K562 (cell line): ENCODE results near the gene ORAI2. TPM values are rescaled to one million over a fixed set of nuclear protein-coding genes. Genes with fewer than 3 reads are reported as not detected.
A peak's percentile ranks its signal among the peaks of the same experiment; 100 is the strongest.

Experiments used
- ARID1B ChIP-seq: fragments of 450-650 bp; IDR thresholded peaks from 2 replicates; pipeline ENCODE4 v1.6.1; 2016; ENCODE audit warnings: antibody characterized with exemption, mild to moderate bottlenecking, inconsistent platforms
- CC2D1A ChIP-seq: fragments of 450-650 bp; IDR thresholded peaks from 2 replicates; pipeline ENCODE4 v1.6.1; 2017; ENCODE audit warnings: mild to moderate bottlenecking
- CTCF ChIP-seq, 3 experiments: IDR thresholded peaks in 2 of 3; conservative IDR thresholded peaks in 1 of 3; 2 replicates each; pipeline ENCODE4 v1.5.1; 2011 to 2012; ENCODE audit warnings: low read length in 3 of 3, mild to moderate bottlenecking in 3 of 3, control low read depth in 2 of 3, improper control_type of control experiment in 1 of 3, inconsistent platforms in 1 of 3, low read depth in 1 of 3, mixed read lengths in 1 of 3, moderate library complexity in 1 of 3; ENCODE audit not compliant: insufficient read depth in 2 of 3
- FUS ChIP-seq: fragments of 200-400 bp; formaldehyde crosslinking; optimal IDR thresholded peaks from 2 replicates; pipeline ENCODE3; 2017; ENCODE audit warnings: low read depth, low read length
- JUN ChIP-seq, 2 experiments: sonication (generic) in 1 of 2; formaldehyde crosslinking in 1 of 2; IDR thresholded peaks; 2 replicates each; pipeline versions ENCODE4 v1.6.1 to v1.8.0; 2012 to 2022; ENCODE audit warnings: borderline replicate concordance in 2 of 2, mild to moderate bottlenecking in 2 of 2, improper control_type of control experiment in 1 of 2, low read depth in 1 of 2, low read length in 1 of 2, missing genetic modification reagents in 1 of 2
- KDM1A ChIP-seq, 2 experiments: fragments of 450-650 bp; IDR thresholded peaks; 2 replicates each; pipeline ENCODE4 v1.6.1; 2016; ENCODE audit warnings: mild to moderate bottlenecking in 2 of 2
- MEF2D ChIP-seq: conservative IDR thresholded peaks from 2 replicates; pipeline ENCODE4 v1.6.1; 2016; ENCODE audit warnings: low read depth, missing genetic modification characterization, missing compliant biosample characterization
- NKRF ChIP-seq: fragments of 450-650 bp; IDR thresholded peaks from 2 replicates; pipeline ENCODE4 v1.6.1; 2016; ENCODE audit warnings: borderline replicate concordance
- POLR2AphosphoS5 ChIP-seq: IDR thresholded peaks from 2 replicates; pipeline ENCODE4 v1.6.1; 2011; ENCODE audit warnings: mild to moderate bottlenecking, low read depth, low read length, moderate library complexity; ENCODE audit not compliant: control insufficient read depth, insufficient read depth
- POLR2H ChIP-seq: IDR thresholded peaks from 2 replicates; pipeline ENCODE4 v1.6.1; 2016; ENCODE audit warnings: missing genetic modification characterization, low read depth, mild to moderate bottlenecking, control low read depth, missing compliant biosample characterization, moderate library complexity
- RB1 ChIP-seq: fragments of 450-650 bp; IDR thresholded peaks from 2 replicates; pipeline ENCODE4 v1.6.1; 2017; ENCODE audit warnings: low read depth, mild to moderate bottlenecking
- SLC30A9 ChIP-seq: fragments of 250-450 bp; sonication (Bioruptor Pico); IDR thresholded peaks from 2 replicates; pipeline ENCODE4 v1.8.0; 2022; ENCODE audit warnings: mild to moderate bottlenecking, moderate library complexity
- STAT6 ChIP-seq: sonication (generic); formaldehyde crosslinking; IDR thresholded peaks from 2 replicates; pipeline ENCODE4 v1.8.1; 2023; ENCODE audit warnings: mild to moderate bottlenecking, missing genetic modification reagents
- TBL1XR1 ChIP-seq, 2 experiments: IDR thresholded peaks; 2 replicates each; pipeline ENCODE4 v1.6.1; 2012; ENCODE audit warnings: improper control_type of control experiment in 2 of 2, low read length in 2 of 2, mild to moderate bottlenecking in 1 of 2
- U2AF2 ChIP-seq: fragments of 200-400 bp; formaldehyde crosslinking; optimal IDR thresholded peaks from 2 replicates; pipeline ENCODE3; 2017; ENCODE audit warnings: low read depth, mild to moderate bottlenecking, low read length
- ZNF253 ChIP-seq: fragments of 250-450 bp; sonication (Bioruptor Pico); conservative IDR thresholded peaks from 2 replicates; pipeline ENCODE4 v1.6.1; 2021; ENCODE audit warnings: mild to moderate bottlenecking
- ZNF609 ChIP-seq: sonication (generic); formaldehyde crosslinking; IDR thresholded peaks from 2 replicates; pipeline ENCODE4 v1.8.1; 2023; ENCODE audit warnings: missing genetic modification reagents, mild to moderate bottlenecking, borderline replicate concordance
- polyA plus RNA-seq, 8 experiments: library from polyadenylated mRNA; depleted of rRNA in 4 of 8; stranded (reverse) in 5 of 8; unstranded in 3 of 8; fragments of >200 nt; fragmentation: Nextera tagmentation in 2 of 8; fragmentation: Illumina TruSeq in 1 of 8; extraction: Ambion mirVana in 2 of 8; extraction: Trizol in 1 of 8; gene quantifications; 2 replicates each; pipeline versions ENCODE4 v1.2.1 to v1.2.3, GENCODE V29; 2011 to 2014; ENCODE audit warnings: inconsistent platforms in 1 of 8, missing spikeins in 1 of 8
- total RNA-seq, 7 experiments: library from RNA; depleted of rRNA in 6 of 7; stranded (reverse); fragments of >200 nt in 6 of 7; fragmentation: Illumina TruSeq in 2 of 7; extraction: Trizol in 2 of 7; gene quantifications; 2 replicates each; pipeline versions ENCODE4 v1.2.1 to v1.2.3, GENCODE V29; 2011 to 2021; ENCODE audit warnings: low replicate concordance in 1 of 7

Gene ORAI2
- total and polyA plus RNA-seq, 9 of the 15 experiments (the other 6 are each of a cell fraction or from before 2014, with no cell fraction given): 1.1 to 27.7 (median 9.2) TPM

GRCh38 chr7:102396710-102397019 lies 36.7 kb upstream of the ORAI2 start (continued):
- TF ChIP-seq ZNF253 (CRISPR knock-in tag): no peak
- TF ChIP-seq U2AF2: no peak
- TF ChIP-seq RB1: no peak
- TF ChIP-seq SLC30A9 (CRISPR knock-in tag): no peak
- 0 out of 2 replicates have a peak, but pooled peaks have one; percentile 5 for TF ChIP-seq ARID1B
- TF ChIP-seq CC2D1A: no peak
- no peak for TF ChIP-seq MEF2D (tag)
- TF ChIP-seq ZNF609 (CRISPR knock-in tag): no peak
- TF ChIP-seq NKRF: peak; percentile 7; the same call in 1 of the 2 replicates
- no peak for TF ChIP-seq STAT6 (CRISPR knock-in tag)
- TF ChIP-seq KDM1A (IDR thresholded peaks at IDR 0.05): no peak
- no peak for TF ChIP-seq POLR2AphosphoS5
- TF ChIP-seq POLR2H (tag): 0 out of 2 replicates have a peak, but pooled peaks have one; percentile 31
- TF ChIP-seq JUN (IDR thresholded peaks at IDR 0.05; ENCODE audit: borderline replicate concordance, low read depth, low read length): no peak
- peak; percentile 49; the same call in 1 of the 2 replicates for TF ChIP-seq JUN (CRISPR knock-in tag; IDR thresholded peaks at IDR 0.05; ENCODE audit: borderline replicate concordance)
- TF ChIP-seq FUS: no peak
- no peak for TF ChIP-seq TBL1XR1 (IDR thresholded peaks at IDR 0.05; ENCODE audit: low read length in 2 of 2)
- no peak for TF ChIP-seq CTCF (IDR thresholded peaks at IDR 0.05 in 2 of 3, conservative IDR thresholded peaks at IDR 0.05 in 1 of 3; ENCODE audit: insufficient read depth in 2 of 3, low read depth in 1 of 3, low read length in 3 of 3)
